RWPE2 (cell line): ENCODE measurements around the gene PTPRM.
A peak's percentile ranks its signal among the peaks of the same experiment; 100 is the strongest.

ENCODE experiments used
- ATAC-seq: fragments of 200-7000 bp; cut with Tn5 transposase; 3 replicates; pipeline ENCODE4 v1.9.1; 2021; ENCODE audit warnings: low read depth
- DNase-seq: peaks from one replicate; pipeline ENCODE4 v3.0.0-alpha.2; 2020; ENCODE audit warnings: low spot score
- H3K27ac ChIP-seq: fragments of 450-650 bp; 2 replicates; pipeline ENCODE4 v1.5.1; 2017; ENCODE audit warnings: mild to moderate bottlenecking; ENCODE audit not compliant: poor library complexity, severe bottlenecking
- H3K27me3 ChIP-seq: fragments of 250-450 bp; sonication (Bioruptor Pico); 2 replicates; pipeline ENCODE4 v1.5.1; 2021; ENCODE audit warnings: mild to moderate bottlenecking, moderate library complexity; ENCODE audit not compliant: insufficient read depth, poor library complexity, severe bottlenecking
- H3K36me3 ChIP-seq: fragments of 250-450 bp; sonication (Bioruptor Pico); 2 replicates; pipeline ENCODE4 v1.5.1; 2020; ENCODE audit warnings: low read depth, mild to moderate bottlenecking, moderate library complexity
- H3K4me1 ChIP-seq: fragments of 250-450 bp; sonication (Bioruptor Pico); 2 replicates; pipeline ENCODE4 v1.5.1; 2021; ENCODE audit warnings: mild to moderate bottlenecking, moderate library complexity; ENCODE audit not compliant: insufficient read depth, poor library complexity, severe bottlenecking
- H3K4me3 ChIP-seq: fragments of 250-450 bp; sonication (Bioruptor Pico); 2 replicates; pipeline ENCODE4 v1.5.1; 2021; ENCODE audit warnings: mild to moderate bottlenecking, moderate library complexity; ENCODE audit not compliant: severe bottlenecking
- H3K9me3 ChIP-seq: fragments of 250-450 bp; sonication (Bioruptor Pico); 2 replicates; pipeline ENCODE4 v1.5.1; 2021; ENCODE audit warnings: mild to moderate bottlenecking, moderate library complexity; ENCODE audit not compliant: severe bottlenecking
- TF ChIP-seq, protein P1 (sequence below): fragments of 450-650 bp; IDR thresholded peaks from one replicate; pipeline ENCODE4 v1.5.1; 2017; ENCODE audit warnings: mild to moderate bottlenecking, moderate library complexity; ENCODE audit not compliant: poor library complexity, severe bottlenecking

PTPRM gene

DNA sequence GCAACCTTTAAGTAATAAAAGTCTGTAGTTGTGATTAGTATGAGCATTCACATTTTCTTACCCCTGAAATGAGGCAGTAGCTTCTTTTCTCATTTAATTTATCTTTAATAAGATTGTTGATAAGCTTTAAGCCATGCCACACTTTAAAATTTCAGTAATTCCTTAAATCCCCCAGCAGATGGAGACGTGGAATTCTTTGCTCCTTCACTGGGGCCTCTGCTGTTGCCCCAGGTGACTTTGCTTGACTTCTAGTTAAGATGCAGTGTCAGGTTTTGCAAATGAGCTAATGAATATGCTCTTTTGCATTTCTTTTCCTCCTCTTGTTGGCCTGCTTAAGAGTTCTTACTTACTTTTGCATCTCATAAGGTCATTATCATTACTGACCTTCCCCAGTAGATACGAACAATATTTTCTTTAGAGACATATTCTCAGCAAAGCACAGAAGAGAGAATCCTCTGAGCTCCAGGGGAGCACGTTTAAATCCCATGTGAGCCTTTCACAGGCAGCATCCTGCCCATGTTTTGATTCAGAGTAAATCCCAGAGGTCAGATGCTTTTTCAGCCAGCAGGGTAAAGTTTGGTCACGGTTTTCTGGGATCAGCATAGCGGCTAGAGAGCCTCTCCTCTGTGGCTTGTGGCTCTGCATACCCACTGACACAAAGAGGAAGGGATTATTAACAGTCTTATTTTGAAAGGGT, 222.9 kb downstream of the PTPRM start:
- DNase-seq = no peak
- H3K36me3 ChIP-seq = no peaks in the 10 kb centered on the region

DNA sequence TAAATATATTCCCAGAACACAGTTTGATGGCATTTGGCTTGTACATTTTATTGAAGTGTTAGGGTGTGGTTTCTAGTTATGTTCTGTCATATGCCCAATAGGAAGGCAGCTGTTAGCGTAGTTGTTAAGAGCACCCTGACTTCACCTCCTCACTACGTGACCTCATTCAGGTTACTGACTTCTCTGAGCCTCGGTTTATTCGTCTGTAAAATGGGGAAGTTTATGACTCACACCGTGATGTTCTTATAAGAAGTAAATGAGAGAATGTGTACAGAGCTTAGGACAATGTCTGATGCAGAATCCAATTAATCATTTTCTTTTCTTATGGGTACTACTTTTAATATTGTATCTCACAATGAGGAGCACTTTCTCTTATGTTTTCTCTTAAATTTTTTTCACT, 226.0 kb downstream of the PTPRM start:
- Histone ChIP-seq H3K27ac (no peak overlapping the region), H3K9me3 (no peaks in the 10 kb centered on the region), H3K4me3 (no peak overlapping the region), H3K27me3 (no peaks in the 10 kb centered on the region), H3K36me3 (no peaks in the 10 kb centered on the region), H3K4me1 (no peaks in the 10 kb centered on the region)
- DNase-seq (no peak), ATAC-seq (no peak)
- TF ChIP-seq, protein P1, sequence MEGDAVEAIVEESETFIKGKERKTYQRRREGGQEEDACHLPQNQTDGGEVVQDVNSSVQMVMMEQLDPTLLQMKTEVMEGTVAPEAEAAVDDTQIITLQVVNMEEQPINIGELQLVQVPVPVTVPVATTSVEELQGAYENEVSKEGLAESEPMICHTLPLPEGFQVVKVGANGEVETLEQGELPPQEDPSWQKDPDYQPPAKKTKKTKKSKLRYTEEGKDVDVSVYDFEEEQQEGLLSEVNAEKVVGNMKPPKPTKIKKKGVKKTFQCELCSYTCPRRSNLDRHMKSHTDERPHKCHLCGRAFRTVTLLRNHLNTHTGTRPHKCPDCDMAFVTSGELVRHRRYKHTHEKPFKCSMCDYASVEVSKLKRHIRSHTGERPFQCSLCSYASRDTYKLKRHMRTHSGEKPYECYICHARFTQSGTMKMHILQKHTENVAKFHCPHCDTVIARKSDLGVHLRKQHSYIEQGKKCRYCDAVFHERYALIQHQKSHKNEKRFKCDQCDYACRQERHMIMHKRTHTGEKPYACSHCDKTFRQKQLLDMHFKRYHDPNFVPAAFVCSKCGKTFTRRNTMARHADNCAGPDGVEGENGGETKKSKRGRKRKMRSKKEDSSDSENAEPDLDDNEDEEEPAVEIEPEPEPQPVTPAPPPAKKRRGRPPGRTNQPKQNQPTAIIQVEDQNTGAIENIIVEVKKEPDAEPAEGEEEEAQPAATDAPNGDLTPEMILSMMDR = no peak

More for the DNA sequence above, 222.9 kb downstream of the PTPRM start:
- H3K4me1 ChIP-seq = no peaks in the 10 kb centered on the region
- no peak overlapping the region for H3K27ac ChIP-seq
- no peak overlapping the region for H3K4me3 ChIP-seq
- no peaks in the 10 kb centered on the region for H3K27me3 ChIP-seq
- TF ChIP-seq, protein P1 = peak; percentile 79
- H3K9me3 ChIP-seq = no peaks in the 10 kb centered on the region
- peak; percentile 58; the same call in 2 of the 3 replicates for ATAC-seq

DNA sequence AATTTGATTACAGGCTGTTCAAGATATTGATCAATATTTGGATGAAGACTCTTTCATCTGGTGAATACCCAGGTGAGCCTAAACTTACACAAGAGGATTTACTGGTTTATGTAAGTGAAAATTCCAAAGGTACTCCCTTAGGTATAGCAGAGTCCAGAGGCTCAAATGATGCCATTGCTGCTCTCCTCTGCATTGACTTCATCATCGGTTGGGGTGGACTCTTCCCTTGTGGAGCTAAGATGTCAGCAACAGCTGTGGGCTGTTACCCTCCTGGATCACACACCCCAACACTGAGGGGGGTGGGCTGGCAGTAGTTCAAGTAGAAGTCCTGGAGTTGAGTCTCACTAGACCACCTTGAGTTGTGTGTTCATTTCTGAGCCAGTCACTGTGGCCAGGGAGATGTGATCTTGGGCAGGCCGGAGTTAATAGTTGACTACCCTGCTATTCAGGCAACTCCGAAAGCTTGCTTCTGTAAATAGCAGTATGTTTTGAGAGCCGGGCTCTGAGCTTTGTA, 236.9 kb downstream of the PTPRM start:
- ATAC-seq (no peak), DNase-seq (no peak)
- no peaks in the 10 kb centered on the region for H3K27me3 ChIP-seq
- no peak overlapping the region for H3K4me3 ChIP-seq
- H3K36me3 ChIP-seq = no peaks in the 10 kb centered on the region
- TF ChIP-seq, protein P1 = no peak
- no peak overlapping the region for H3K27ac ChIP-seq
- H3K4me1 ChIP-seq = no peaks in the 10 kb centered on the region
- H3K9me3 ChIP-seq = no peaks in the 10 kb centered on the region

DNA sequence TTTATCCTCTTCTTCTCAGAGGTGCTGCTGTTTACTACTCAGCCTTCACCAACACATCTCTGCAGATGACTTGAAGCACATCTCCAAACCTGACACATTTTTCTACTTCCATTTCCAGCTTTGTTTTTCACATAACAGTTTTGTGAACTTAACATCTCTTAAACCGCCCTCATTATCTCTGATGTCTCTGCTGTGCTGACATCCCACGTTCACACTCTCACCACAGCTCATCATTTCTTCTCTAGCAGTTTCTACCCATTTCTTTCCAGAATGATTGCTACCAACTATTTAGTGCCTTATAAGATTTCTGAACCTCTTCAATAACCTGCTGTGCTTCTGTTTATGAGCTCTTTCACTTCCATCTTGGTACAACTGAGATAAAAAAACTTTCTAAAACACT, 238.0 kb downstream of the PTPRM start:
- TF ChIP-seq, protein P1 = no peak
- Histone ChIP-seq H3K4me3 (no peak overlapping the region), H3K4me1 (no peaks in the 10 kb centered on the region), H3K27me3 (no peaks in the 10 kb centered on the region), H3K9me3 (no peaks in the 10 kb centered on the region), H3K36me3 (no peaks in the 10 kb centered on the region), H3K27ac (no peak overlapping the region)
- DNase-seq (no peak), ATAC-seq (no peak)

DNA sequence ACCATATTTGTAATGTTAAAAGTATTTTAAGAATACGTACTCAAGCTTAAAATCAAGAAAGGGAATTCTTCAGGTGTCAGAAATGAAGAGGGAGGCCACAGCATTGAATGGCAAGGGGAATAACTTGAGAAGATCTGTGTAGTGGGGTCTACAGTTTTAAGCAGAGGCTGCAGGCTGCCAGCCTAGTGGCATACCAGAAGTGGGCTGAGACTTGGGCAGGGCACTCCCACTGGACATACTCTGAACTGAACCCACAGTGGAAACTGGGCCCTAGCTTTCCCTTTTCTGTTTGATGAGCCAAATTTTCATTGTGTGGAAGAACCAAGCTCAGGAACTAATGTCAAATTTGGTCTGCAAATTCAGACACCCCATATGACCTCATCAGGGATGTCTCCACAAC, 238.8 kb downstream of the PTPRM start:
- peak; percentile 48; the same call in 1 of the 3 replicates for ATAC-seq
- Histone ChIP-seq H3K27me3 (no peaks in the 10 kb centered on the region), H3K36me3 (no peaks in the 10 kb centered on the region), H3K4me3 (no peak overlapping the region), H3K27ac (no peak overlapping the region), H3K9me3 (no peaks in the 10 kb centered on the region), H3K4me1 (no peaks in the 10 kb centered on the region)
- TF ChIP-seq, protein P1 = no peak
- no peak for DNase-seq
